HK-2 (cell line): ENCODE data around the gene MYO3B.
"Not testable (repeated sequence)": the region's sequence is repeated elsewhere in the genome, so short reads cannot be mapped to it uniquely, and the experiment has no call there.

Source experiments
- DNase-seq: peaks from one replicate; pipeline ENCODE4 v3.0.0-alpha.2; 2018; ENCODE audit not compliant: unreplicated experiment

Gene MYO3B

DNA sequence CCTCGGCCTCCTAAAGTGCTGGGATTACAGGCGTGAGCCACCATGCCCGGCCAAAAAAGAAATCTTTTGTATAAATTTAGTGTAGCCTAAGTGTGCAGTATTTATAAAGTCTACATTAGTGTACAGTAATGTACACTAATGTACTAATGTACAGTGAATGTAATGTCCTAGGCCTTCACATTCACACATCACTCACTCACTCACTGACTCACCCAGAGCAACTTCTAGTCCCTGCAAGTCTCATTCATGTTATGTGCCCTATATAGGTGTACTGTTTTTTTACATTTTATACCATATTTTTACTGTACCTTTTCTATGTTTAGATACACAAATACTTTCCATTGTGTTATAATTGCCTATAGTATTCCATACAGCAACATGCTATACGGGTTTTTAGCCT is 254.9 kb downstream of the MYO3B start:
- no peak for DNase-seq

DNA sequence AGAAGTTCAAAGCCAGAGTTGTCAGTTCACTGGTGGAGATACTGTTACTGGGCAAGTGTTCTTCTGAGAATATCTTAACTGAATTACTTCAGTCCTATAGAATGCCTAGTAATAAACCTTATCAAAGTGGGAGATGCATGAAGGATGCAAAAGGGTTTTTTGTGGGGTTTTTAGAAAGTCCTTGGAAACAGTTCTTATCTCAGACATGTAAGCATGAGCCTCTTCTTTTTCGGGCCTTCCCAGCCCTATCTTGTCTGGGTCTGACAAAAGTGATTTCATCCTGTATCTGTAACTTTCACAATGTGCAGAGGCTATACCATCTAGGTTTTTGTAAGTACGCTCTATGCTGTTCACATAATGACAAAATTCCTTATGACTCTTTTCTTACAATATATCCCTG is 255.5 kb downstream of the MYO3B start:
- no peak for DNase-seq

DNA sequence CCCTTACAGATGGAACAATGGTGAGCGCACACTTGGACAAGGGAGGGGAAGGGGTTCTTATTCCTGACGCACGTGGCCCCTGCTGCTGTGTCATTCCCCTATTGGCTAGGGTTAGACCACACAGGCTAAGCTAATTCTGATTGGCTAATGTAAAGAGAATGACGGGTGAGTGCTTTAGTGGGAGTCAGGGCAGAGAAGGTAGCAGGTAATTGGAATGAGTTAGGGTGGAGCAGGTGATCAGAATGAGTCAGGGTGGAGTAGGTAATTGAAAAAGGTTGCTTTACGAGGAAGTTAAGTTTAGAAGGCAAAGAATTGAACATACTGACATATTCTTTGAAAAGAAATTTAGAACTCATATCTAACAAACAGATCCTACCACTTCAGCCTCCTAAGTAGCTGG is 256.4 kb downstream of the MYO3B start:
- not testable (repeated sequence) for DNase-seq

DNA sequence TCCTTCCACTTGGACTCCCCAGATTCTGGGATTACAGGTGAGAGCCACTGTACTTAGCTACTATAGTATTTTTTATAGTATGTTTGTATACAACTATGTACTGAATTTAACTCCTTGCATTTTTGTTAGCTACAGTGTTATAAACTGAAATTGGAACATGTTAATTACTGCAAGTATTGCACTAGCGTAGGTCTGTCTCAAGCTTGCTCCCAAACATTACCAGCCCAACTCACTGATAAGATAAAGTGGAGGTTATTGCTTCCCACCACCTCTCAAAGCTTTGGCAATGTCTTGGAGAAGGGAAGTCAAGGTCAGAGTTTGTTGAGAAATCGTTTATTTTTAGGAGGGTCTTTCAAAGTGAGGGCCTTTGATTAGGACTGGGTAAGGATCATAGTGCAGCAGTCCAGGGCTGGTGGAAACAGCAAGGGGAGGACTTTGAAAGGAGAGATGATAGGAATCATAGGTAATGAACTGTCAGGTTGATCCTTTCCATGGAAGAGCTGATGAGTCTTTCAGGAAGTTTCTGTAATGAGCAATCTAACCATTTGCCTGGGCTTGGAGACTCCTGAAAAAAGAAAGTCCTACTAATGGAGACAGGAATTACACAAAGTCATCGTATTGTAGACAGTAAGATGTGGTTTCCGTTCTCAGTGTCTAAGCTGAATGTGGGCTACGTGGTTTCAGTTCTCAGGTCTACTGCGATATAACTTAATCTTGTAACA is 257.1 kb downstream of the MYO3B start:
- DNase-seq: no peak

DNA sequence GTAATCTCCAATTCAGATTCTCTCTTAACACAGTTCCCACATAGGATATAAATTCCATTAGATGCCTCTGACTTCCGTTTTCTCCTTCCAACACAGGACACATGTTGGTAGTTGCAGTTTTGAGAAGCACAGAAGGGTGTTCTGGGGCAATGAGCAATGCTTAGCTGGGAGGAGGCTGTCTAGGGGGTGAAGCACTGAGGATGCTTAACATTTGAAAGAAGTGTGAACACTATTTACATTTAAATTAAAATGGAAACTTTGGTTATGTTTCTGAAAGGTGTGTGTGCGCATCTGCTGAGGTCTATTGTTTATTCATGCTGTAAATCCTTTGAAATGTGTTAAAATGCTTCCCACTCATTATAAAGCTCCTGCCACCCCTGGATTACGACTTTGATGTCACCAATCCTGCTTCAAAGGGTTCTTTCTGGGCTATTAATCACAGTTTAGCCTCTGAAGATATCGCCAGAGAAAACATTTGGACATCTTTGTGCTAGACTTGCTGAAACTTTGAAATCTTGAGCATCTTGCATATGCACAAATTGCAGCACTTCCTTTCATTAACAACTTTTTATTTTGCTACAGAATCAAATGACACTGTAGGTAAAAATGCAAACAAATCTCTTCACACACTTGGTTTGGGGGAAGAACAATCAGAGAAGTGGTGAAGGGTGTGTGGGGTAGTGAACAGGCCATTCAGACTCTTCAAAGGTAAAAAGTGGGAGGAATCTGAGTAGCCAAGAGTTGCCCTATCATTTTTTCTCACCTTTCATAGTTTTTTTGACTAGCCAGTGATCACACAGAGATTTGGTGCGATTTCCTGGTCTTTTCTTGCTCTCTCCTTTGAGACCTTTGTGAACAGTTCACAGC is 258.4 kb downstream of the MYO3B start:
- no peak for DNase-seq

DNA sequence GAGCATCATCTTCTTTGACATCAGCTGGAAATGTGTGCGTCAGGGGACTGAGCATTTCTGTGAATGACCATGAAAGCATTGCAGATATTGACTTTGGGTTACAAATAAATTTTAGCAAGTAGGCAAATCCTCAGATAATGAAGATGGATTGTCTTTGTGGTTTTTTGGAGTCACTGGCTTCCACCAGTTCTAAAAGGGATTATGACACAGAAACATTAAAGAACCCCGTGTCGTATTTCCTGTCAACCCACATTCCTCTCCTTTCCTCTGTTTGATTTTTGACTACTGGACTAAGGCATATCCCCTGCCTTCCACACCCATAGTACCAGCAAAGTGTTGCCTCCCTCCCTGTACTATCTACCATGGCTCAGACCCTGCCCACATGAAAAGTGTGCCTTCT is 268.1 kb downstream of the MYO3B start:
- DNase-seq: no peak

DNA sequence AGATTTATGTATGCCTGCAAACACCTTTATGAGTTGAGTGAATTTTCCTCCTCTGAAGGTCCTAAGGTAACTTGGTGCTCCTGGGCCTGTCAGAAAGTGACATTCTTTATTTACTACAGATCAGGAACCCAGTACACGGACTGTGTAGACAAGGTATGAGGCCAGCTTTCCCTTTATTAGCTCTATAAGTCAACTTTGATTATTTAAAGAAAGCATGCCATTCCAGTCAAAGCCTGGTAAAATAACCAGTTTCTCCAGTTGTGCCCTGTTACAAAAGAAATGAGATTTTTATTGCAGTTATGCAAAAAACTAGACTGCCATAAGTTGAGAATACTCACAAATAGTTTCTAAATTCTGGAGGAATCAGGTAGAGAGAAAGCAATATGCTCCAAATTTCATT is 271.1 kb downstream of the MYO3B start:
- no peak for DNase-seq

DNA sequence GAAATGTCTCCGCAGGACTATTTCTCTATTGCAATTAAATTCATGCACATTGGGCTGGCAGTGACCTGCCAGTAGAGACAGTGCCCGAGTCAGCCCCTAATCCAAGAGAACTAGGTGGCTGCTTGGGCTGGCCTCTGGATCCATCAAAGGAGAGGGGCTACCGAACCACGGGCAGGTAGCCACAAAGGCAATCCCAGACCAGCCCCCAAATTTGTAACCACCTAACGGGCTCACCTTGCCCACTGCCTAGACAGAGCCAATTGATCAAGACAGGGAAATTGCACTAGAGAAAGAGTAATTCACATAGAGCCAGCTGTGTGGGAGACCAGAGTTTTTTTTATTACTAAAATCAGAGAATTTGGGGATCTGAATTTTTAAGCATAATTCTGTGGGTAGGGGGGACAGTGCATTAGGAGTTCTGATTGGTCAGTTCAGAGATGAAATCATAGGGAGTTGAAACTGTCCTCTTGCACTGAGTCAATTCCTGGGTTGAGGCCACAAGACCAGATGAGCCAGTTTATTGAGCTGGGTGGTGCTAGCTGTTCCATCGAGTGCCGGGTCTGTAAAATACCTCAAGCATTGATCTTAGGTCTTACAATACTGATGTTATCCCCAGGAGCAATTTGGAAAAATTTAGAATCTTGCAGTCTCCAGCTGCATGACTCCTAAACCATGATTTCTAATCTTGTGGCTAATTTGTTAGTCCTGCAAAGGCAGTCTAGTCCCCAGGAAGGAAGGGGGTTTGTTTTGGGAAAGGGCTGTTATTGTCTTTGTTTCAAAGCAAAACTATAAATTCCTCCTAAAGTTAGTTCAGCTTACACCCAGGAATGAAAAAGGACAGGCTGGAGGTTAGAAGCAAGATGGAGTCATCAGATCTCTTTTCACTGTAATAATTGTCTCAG is 276.8 kb downstream of the MYO3B start:
- no peak for DNase-seq

DNA sequence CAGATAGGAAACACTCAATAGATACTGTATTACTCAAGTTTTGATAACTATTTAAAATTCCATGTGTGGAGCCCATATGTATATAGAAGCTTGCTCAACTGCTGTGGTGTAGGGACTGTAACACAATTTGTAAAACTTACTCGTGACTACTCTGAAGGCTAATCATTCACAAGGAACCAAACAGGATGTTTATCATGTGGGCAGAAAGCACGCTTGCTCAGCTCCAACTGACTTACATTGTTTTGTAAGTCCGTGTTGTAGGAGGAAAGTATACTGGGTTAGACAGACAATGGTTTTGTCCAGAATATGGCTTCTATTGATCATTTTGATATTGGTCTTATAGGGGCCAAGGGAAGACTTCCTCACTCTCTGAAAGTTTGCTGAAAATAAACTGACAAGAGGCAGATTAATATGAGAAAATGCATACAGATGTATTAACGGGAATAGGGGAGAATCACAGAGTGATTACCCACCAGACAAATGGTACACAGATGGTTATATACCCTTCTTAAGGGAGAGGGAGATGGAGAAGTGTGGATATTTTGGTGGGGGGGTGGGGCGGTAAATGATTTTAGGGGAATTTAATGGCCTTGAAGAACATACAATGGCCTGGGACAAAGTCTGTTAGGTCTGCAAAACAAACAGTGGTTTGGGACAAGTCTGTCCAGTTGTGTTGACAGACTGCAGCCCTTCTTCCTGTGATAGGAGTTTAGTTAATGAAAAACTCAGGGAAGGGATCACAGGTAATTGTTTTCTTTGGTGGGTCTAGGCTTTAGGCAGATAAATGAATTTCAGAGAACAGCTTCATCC is 277.9 kb downstream of the MYO3B start:
- no peak for DNase-seq

DNA sequence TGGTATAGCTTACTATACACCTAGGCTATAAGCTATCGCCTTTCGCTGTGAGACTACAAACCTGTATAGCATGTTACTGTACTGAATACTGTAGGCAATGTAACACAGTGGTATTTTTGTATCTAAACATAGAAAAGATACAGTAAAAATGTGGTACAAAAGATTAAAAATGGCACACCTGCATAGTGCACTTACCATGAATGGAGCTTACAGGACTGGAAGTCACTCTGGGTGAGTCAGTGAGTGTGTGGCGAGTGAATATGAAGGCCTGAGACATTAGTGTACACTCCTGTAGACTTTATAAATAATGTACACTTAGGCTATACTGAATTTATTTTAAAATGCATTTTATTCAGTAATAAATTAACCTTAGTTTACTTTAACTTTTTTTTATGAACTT is 279.0 kb downstream of the MYO3B start:
- DNase-seq: no peak

DNA sequence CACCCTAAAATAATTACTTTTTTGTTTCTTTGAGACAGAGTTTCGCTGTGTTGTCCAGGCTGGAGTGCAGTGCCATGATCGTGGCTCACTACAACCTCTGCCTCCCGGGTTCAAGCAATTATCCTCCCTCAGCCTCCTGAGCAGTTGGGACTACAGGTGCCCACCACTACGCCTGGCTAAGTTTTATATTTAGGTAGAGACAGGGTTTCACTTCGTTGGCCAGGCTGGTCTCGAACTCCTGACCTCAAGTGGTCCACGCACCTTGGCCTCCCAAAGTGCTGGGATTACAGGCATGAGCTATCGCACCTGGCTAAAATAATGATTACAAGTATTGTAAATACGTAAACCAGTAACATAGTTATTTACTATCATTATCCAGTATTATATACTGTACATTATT is 279.8 kb downstream of the MYO3B start:
- DNase-seq: no peak

DNA sequence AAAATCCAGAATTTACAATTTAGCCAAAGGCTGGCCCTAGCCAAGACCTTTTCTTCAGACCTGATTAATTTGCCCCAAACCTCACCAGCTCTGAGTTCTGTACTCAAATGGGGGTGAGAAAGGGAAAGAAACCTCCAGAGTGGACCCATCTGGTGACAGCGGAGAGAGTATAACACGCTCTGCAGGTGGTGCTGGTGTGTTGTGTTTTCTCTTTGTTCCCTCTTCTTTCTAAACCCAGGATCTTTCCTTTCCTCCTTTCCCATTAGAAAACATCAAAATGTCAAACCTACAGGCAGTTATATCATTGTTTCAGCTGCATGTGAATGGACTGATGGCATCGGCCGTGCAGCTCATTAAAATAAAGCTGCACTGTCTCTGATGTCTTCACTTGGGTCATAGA is 283.9 kb downstream of the MYO3B start:
- DNase-seq: no peak

DNA sequence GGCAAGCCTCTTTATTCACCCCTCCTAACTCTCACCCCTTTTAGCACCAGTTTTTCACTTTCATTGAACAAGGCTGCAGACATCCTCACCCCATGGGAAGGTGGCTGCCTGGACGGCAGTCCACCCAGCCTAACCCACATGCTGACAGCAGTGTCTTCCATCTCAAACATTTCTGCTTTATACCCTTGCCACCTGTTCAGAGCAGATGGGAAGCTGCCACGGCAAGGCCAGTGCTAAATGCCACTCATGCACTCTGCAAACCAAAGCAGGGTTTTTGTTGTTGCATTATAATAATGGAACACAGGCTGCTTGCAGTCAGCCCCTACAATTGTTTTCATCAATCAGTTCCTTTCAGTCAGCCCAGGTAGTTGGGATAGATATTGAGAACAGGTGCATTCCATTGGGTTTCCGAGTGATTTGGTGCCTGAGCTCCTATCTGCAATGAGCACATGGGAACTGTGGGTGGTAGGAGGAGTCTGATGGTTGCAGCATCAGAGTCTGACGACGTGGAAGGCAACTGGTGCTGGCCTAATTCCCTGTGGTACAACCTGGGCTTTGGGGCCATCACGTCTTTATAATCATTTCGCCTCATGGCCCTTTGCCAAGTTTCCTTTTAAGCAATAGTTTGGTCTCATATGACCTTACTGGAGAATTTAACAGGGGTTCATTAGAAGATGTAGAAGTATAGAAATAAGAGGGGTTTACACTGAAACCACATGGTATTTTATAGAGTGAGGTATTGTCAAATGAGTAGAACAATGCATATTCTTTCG is 284.7 kb downstream of the MYO3B start:
- no peak for DNase-seq

DNA sequence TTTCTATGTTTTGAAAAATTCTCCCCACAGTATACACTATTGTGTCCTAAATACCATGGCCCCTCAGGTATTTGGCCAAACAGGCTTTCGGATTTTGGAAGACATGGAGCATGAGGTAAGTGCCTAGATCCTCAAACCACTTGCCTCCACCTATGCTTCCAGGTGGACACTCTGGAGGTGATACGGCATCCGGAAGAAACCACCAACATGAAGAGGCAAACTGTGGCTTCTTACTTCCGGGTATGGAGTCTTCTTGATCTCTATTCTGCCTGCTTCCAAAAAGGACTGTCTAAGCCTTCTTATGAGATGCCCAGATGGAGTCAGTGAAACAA is 285.2 kb downstream of the MYO3B start:
- no peak for DNase-seq

DNA sequence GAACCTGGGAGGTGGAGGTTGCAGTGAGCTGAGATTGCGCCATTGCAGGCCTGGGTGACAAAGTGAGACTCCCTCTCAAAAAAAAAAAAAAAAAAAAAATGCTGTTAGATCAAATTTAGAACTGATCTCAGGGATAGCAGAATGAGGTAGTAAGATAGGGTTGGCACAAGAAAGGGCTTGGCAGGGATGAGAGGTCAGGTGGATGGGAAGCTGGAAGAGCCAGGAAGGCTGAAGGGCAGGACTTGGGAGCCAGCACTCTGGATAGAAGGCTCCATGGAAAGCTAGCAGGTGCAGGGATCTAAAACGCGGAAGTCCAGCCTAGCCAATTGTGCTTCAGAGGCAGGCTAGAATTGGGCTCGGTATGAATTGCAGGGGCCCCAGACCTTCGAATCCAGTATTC is 286.3 kb downstream of the MYO3B start:
- no peak for DNase-seq

DNA sequence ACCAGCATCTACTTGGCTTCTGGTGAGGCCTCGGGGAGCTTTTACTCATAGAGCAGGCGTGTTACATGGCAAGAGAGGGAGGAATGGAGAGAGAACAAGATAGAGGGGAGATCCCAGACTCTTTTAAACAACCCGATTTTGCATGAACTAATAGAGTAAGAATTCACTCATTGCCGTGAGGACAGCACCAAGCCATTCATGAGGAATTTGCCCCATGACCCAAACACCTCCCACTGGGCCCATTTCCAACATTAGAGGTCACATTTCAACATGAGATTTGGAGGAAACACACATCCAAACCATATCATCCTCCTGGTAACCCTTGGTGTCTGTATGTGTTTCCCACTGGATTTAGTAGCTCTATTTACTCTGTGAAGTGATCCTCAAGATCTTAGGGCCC is 287.3 kb downstream of the MYO3B start:
- DNase-seq: no peak

DNA sequence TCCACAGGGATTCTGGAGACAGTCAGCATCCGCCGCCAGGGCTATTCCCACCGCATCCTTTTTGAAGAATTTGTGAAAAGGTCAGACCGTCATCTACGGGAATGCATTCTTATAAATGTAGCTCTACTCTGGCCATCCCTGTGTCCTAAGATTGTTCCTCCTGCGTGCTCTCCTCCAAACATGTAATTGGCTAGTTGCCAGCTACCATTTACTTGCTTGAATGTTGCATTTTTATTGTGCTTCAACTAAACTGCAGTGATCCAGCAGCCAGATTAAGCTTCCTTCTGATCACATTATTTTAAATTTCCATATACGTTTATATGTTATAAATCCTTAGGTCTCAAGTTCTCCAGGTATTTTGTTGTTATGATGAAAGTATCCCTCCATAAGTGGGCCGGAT is 288.7 kb downstream of the MYO3B start:
- no peak for DNase-seq

DNA sequence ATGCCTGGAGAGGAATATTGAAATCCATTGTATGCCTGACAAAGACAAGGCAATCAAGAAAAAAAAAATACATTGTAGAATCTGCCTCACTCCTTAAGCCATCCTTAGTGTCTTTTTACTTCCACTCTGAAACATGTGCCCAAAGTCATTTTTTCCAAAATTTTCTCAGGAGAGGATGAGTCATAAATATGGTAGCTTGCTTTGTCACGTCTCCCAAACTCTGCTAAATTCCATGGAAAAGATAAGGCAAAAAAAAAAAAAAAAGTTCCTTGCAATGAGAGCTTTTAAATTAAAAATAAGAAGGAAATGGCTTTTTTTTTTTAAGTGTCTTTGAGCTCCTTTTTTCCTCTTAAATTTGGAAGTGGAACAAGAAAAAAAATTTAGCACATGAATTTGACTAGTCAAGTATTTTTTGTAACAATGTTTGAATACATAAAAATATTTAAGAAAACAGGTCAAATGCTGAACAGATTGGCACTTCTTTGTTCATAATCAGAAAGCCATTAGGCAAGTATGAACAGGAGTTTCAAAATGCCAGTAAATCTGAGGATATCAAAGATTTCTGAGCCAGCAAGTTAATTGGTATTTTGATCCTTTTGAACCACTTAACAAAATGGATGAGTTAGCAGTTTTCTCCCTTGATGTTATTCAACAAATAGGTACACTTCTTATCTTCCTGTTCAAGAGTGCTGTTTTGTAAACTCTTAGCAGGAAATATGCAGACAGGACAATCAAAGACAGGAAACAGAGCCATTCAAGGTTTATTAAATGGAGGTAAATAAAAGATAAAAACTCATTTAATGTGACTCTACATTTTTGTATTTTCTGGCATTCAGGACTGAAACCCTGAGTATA is 289.8 kb downstream of the MYO3B start:
- DNase-seq: no peak

DNA sequence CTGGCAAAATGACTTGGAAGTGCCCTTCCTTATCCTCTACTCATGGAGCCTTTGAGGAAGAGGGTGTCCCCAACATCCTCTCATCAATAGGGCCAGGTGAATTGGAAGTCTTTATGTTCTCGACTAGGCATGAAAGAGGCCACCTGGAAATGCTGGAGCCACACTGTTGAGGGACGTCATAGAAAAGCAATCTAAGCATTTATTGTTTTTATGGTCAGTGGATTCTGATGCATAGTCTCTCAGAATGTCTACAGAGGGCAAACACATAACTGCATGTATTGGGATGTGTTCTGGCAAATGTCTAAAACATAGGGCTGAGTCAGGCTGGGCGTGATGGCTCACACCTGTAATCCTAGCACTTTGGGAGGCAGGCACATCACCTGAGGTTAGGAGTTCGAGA is 290.6 kb downstream of the MYO3B start:
- no peak for DNase-seq

DNA sequence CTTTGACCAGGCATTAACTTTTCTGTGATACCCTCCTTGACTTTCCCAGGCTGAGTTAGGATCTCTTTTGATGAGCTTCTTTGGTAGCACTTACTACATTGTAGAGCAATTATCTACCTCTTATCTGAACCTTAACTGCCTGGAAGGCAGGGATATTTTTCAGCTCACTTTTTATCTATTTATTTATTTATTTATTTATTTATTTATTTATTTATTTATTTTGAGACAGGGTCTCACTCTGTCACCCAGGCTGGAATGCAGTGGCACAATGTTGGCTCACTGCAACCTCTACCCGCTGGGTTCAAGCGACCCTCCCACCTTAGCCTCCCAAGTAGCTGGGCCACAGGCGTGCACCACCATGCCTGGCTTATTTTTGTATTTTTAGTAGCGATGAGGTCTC is 294.6 kb downstream of the MYO3B start:
- DNase-seq: not testable (repeated sequence)
